KOPT-K1 (cell line): ENCODE results near the gene HDAC4.

Source experiments
- H3K27ac ChIP-seq: fragments of 200-600 bp; sonication (generic); 2 replicates; pipeline ENCODE4 v1.5.1; 2016; ENCODE audit warnings: antibody characterized with exemption, mild to moderate bottlenecking, low read depth, low read length; ENCODE audit not compliant: poor library complexity, severe bottlenecking
- H3K36me3 ChIP-seq: fragments of 200-600 bp; sonication (generic); 2 replicates; pipeline ENCODE4 v1.5.1; 2017; ENCODE audit warnings: antibody characterized with exemption, mild to moderate bottlenecking, low read length, moderate library complexity; ENCODE audit not compliant: insufficient read depth
- H3K9me3 ChIP-seq: fragments of 200-600 bp; sonication (generic); 2 replicates; pipeline ENCODE4 v1.5.1; 2017; ENCODE audit warnings: antibody characterized with exemption, low read length, mild to moderate bottlenecking; ENCODE audit not compliant: insufficient read depth, poor library complexity, severe bottlenecking

Gene HDAC4

GRCh38 chr2:239114616-239115265 is 286.1 kb downstream of the HDAC4 start:
- Histone ChIP-seq H3K27ac (no peak overlapping the region), H3K9me3 (no peaks in the 10 kb centered on the region), H3K36me3 (peaks cover 100% of the 10 kb centered on the region)

- no peak overlapping the region for H3K27ac ChIP-seq
- no peaks in the 10 kb centered on the region for H3K9me3 ChIP-seq
- peaks cover 100% of the 10 kb centered on the region for H3K36me3 ChIP-seq
Observed at GRCh38 chr2:239114119-239114581, 286.7 kb downstream of the HDAC4 start.

- peaks cover 100% of the 10 kb centered on the region for H3K36me3 ChIP-seq
- H3K9me3 ChIP-seq: no peaks in the 10 kb centered on the region
- no peak overlapping the region for H3K27ac ChIP-seq
Observed at GRCh38 chr2:239113615-239114014, 287.2 kb downstream of the HDAC4 start.

- Histone ChIP-seq H3K9me3 (no peaks in the 10 kb centered on the region), H3K27ac (no peak overlapping the region), H3K36me3 (peaks cover 100% of the 10 kb centered on the region)
Observed at GRCh38 chr2:239113171-239113570, 287.6 kb downstream of the HDAC4 start.

GRCh38 chr2:239112127-239112774 is 288.6 kb downstream of the HDAC4 start:
- peaks cover 100% of the 10 kb centered on the region for H3K36me3 ChIP-seq
- H3K9me3 ChIP-seq: no peaks in the 10 kb centered on the region
- H3K27ac ChIP-seq: no peak overlapping the region

GRCh38 chr2:239111401-239112100 is 289.3 kb downstream of the HDAC4 start:
- no peak overlapping the region for H3K27ac ChIP-seq
- peaks cover 100% of the 10 kb centered on the region for H3K36me3 ChIP-seq

GRCh38 chr2:239110595-239111048 is 290.2 kb downstream of the HDAC4 start:
- Histone ChIP-seq H3K9me3 (no peaks in the 10 kb centered on the region), H3K36me3 (peaks cover 100% of the 10 kb centered on the region), H3K27ac (no peak overlapping the region)

More at GRCh38 chr2:239111401-239112100, 289.3 kb downstream of the HDAC4 start:
- H3K9me3 ChIP-seq: no peaks in the 10 kb centered on the region

- Histone ChIP-seq H3K27ac (no peak overlapping the region), H3K9me3 (no peaks in the 10 kb centered on the region), H3K36me3 (peaks cover 100% of the 10 kb centered on the region)
Observed at GRCh38 chr2:239109928-239110545, 290.8 kb downstream of the HDAC4 start.

GRCh38 chr2:239109041-239109927 is 291.5 kb downstream of the HDAC4 start:
- H3K9me3 ChIP-seq: no peaks in the 10 kb centered on the region
- no peak overlapping the region for H3K27ac ChIP-seq
- peaks cover 100% of the 10 kb centered on the region for H3K36me3 ChIP-seq

- Histone ChIP-seq H3K27ac (no peak overlapping the region), H3K9me3 (no peaks in the 10 kb centered on the region), H3K36me3 (peaks cover 100% of the 10 kb centered on the region)
Observed at GRCh38 chr2:239108459-239108858, 292.4 kb downstream of the HDAC4 start.

GRCh38 chr2:239107936-239108335 is 292.9 kb downstream of the HDAC4 start:
- no peaks in the 10 kb centered on the region for H3K9me3 ChIP-seq
- peaks cover 100% of the 10 kb centered on the region for H3K36me3 ChIP-seq
- H3K27ac ChIP-seq: no peak overlapping the region

GRCh38 chr2:239106966-239107365 is 293.9 kb downstream of the HDAC4 start:
- H3K27ac ChIP-seq: no peak overlapping the region
- no peaks in the 10 kb centered on the region for H3K9me3 ChIP-seq
- H3K36me3 ChIP-seq: peaks cover 100% of the 10 kb centered on the region

- no peak overlapping the region for H3K27ac ChIP-seq
- H3K9me3 ChIP-seq: no peaks in the 10 kb centered on the region
- H3K36me3 ChIP-seq: peaks cover 100% of the 10 kb centered on the region
Observed at GRCh38 chr2:239106314-239106908, 294.4 kb downstream of the HDAC4 start.

GRCh38 chr2:239105234-239105633 is 295.6 kb downstream of the HDAC4 start:
- Histone ChIP-seq H3K36me3 (peaks cover 100% of the 10 kb centered on the region), H3K27ac (no peak overlapping the region), H3K9me3 (no peaks in the 10 kb centered on the region)
